Esophagus squamous epithelium (tissue), 4 donors: Measurements from ENCODE around the gene AHCTF1.

Experiments
- POLR2A ChIP-seq, 4 donors: fragments of 450-650 bp; IDR thresholded peaks; one replicate each; pipeline ENCODE4 v1.6.1; 2017; ENCODE audit warnings: antibody characterized with exemption in 4 of 4, mild to moderate bottlenecking in 4 of 4, moderate library complexity in 3 of 4
- TF ChIP-seq, protein P1 (sequence below), 6 experiments: fragments of 450-650 bp in 4 of 6; fragments of 200-600 bp in 2 of 6; sonication (generic) in 2 of 6; IDR thresholded peaks; one replicate each; pipeline ENCODE4 v1.5.1; 2016 to 2019; ENCODE audit warnings: antibody characterized with exemption in 6 of 6, mild to moderate bottlenecking in 4 of 6, moderate library complexity in 4 of 6

DNA sequence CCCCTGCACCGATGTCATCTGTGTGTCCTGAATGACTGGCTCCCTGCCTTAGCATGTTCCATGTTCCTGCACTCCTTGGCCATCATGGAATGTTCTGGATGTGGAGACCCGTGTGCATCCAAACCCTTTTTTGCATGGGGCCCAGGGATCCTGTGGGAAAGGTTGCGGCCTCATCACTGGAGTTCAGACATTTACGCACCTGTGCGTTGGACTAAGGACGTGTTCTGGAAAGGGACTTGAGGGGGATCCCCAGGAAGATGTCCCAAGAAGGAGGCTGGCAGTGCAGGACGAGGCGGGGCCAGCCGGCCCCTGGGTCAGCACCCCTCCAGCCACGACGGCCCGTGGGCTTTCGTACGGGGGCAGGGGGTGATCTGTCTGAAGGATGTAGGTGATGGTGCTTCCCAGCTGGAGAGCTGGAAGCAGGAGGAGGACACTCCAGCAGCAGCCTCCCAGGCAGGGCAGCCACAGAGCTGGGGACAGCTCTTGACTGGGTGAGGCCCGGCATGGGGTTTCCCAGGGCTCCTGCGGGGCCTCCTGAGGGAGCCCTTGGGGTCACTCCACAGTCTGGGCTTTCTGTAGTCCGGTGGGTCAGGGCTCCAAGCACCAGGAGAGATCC, 140.3 kb downstream of the AHCTF1 start:
- TF ChIP-seq, protein P1, sequence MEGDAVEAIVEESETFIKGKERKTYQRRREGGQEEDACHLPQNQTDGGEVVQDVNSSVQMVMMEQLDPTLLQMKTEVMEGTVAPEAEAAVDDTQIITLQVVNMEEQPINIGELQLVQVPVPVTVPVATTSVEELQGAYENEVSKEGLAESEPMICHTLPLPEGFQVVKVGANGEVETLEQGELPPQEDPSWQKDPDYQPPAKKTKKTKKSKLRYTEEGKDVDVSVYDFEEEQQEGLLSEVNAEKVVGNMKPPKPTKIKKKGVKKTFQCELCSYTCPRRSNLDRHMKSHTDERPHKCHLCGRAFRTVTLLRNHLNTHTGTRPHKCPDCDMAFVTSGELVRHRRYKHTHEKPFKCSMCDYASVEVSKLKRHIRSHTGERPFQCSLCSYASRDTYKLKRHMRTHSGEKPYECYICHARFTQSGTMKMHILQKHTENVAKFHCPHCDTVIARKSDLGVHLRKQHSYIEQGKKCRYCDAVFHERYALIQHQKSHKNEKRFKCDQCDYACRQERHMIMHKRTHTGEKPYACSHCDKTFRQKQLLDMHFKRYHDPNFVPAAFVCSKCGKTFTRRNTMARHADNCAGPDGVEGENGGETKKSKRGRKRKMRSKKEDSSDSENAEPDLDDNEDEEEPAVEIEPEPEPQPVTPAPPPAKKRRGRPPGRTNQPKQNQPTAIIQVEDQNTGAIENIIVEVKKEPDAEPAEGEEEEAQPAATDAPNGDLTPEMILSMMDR (IDR thresholded peaks at IDR 0.05), result no peak
- no peak for TF ChIP-seq POLR2A (IDR thresholded peaks at IDR 0.05)
